GM18870 (cell line): ENCODE measurements around the gene SPIN1.

Experiments
- ATAC-seq: cut with Tn5 transposase; IDR thresholded peaks from one replicate; pipeline ENCODE4 v1.9.1; 2021; ENCODE audit warnings: moderate library complexity; ENCODE audit not compliant: unreplicated experiment

The SPIN1 gene

GRCh38 chr9:88433583-88434255, 45.5 kb downstream of the SPIN1 start:
- ATAC-seq: no peak

GRCh38 chr9:88435336-88435735, 47.1 kb downstream of the SPIN1 start:
- ATAC-seq: no peak

GRCh38 chr9:88436379-88436778, 48.1 kb downstream of the SPIN1 start:
- ATAC-seq: no peak

GRCh38 chr9:88437210-88438146, 49.2 kb downstream of the SPIN1 start:
- no peak for ATAC-seq

- no peak for ATAC-seq
These were observed 50.6 kb downstream of the SPIN1 start for GRCh38 chr9:88438811-88439210.

- no peak for ATAC-seq
These were observed 53.2 kb downstream of the SPIN1 start for GRCh38 chr9:88441301-88442007.

- ATAC-seq: no peak
These were observed 55.4 kb downstream of the SPIN1 start for GRCh38 chr9:88443480-88444113.

GRCh38 chr9:88446728-88447127, 58.5 kb downstream of the SPIN1 start:
- no peak for ATAC-seq

GRCh38 chr9:88447431-88447830, 59.2 kb downstream of the SPIN1 start:
- no peak for ATAC-seq

GRCh38 chr9:88451160-88451559, 62.9 kb downstream of the SPIN1 start:
- ATAC-seq: no peak

- no peak for ATAC-seq
These were observed 70.6 kb downstream of the SPIN1 start for GRCh38 chr9:88458716-88459465.

- no peak for ATAC-seq
These were observed 72.5 kb downstream of the SPIN1 start for GRCh38 chr9:88460587-88461332.

- ATAC-seq: no peak
These were observed 73.9 kb downstream of the SPIN1 start for GRCh38 chr9:88462191-88462590.

- ATAC-seq: no peak
These were observed 76.6 kb downstream of the SPIN1 start for GRCh38 chr9:88464851-88465250.

- ATAC-seq: no peak
These were observed 80.0 kb downstream of the SPIN1 start for GRCh38 chr9:88468226-88468625.

- peak; percentile 27 for ATAC-seq
These were observed 88.4 kb downstream of the SPIN1 start for GRCh38 chr9:88476491-88477271.

GRCh38 chr9:88477300-88477751, 89.1 kb downstream of the SPIN1 start:
- peak; percentile 45 for ATAC-seq

GRCh38 chr9:88478246-88478645, 90.0 kb downstream of the SPIN1 start:
- no peak for ATAC-seq

GRCh38 chr9:88481933-88482332, 93.7 kb downstream of the SPIN1 start:
- ATAC-seq: no peak
